ENCODE measurements around the gene GABRA4. TPM values are rescaled to one million over a fixed set of nuclear protein-coding genes. Genes with fewer than 3 reads are reported as not detected.

Gene GABRA4
- total and polyA plus RNA-seq, 2 donors, result 0.23 to 0.71 TPM

GRCh38 chr4:46986922-46987638 is 6.3 kb downstream of the GABRA4 start:
- Histone ChIP-seq H3K27ac (ENCODE audit: low read depth in 1 of 2, low read length in 1 of 2) (no peak overlapping the region), H3K4me3 (ENCODE audit: low read length in 2 of 2) (no peak overlapping the region), H3K4me1 (ENCODE audit: control insufficient read depth in 2 of 2, insufficient read depth in 2 of 2, low read length in 2 of 2) (no peaks in the 10 kb centered on the region), H3K9me3 (ENCODE audit: control insufficient read depth in 2 of 2, insufficient read depth in 1 of 2, low read length in 1 of 2) (no peaks in the 10 kb centered on the region), H3K36me3 (ENCODE audit: control insufficient read depth in 2 of 2, insufficient read depth in 2 of 2, low read length in 1 of 2) (no peaks in the 10 kb centered on the region), H3K27me3 (ENCODE audit: control insufficient read depth in 2 of 2, insufficient read depth in 1 of 2, low read length in 1 of 2) (peaks cover under 1 to 2% of the 10 kb centered on the region in 2 donors)
- DNase-seq (ENCODE audit: low read depth in 6 of 9, low spot score in 9 of 9), result no peak
- 85% methylated on average over 3 of the region's 3 CpGs for WGBS

- Histone ChIP-seq H3K36me3 (ENCODE audit: control insufficient read depth in 2 of 2, insufficient read depth in 2 of 2, low read length in 1 of 2) (no peaks in the 10 kb centered on the region), H3K27ac (ENCODE audit: low read depth in 1 of 2, low read length in 1 of 2) (no peak overlapping the region), H3K27me3 (ENCODE audit: control insufficient read depth in 2 of 2, insufficient read depth in 1 of 2, low read length in 1 of 2) (no peaks in the 10 kb centered on the region), H3K4me3 (ENCODE audit: low read length in 2 of 2) (no peak overlapping the region), H3K9me3 (ENCODE audit: control insufficient read depth in 2 of 2, insufficient read depth in 1 of 2, low read length in 1 of 2) (no peaks in the 10 kb centered on the region), H3K4me1 (ENCODE audit: control insufficient read depth in 2 of 2, insufficient read depth in 2 of 2, low read length in 2 of 2) (no peaks in the 10 kb centered on the region)
- 95% methylated on average over 1 of the region's 1 CpG for WGBS
- DNase-seq (ENCODE audit: low read depth in 6 of 9, low spot score in 9 of 9), result no peak
These were observed 8.6 kb downstream of the GABRA4 start for GRCh38 chr4:46984781-46985180.

- WGBS, result 89% methylated on average over 4 of the region's 4 CpGs
- Histone ChIP-seq H3K4me1 (ENCODE audit: control insufficient read depth in 2 of 2, insufficient read depth in 2 of 2, low read length in 2 of 2) (no peaks in the 10 kb centered on the region), H3K27ac (ENCODE audit: low read depth in 1 of 2, low read length in 1 of 2) (no peak overlapping the region), H3K36me3 (ENCODE audit: control insufficient read depth in 2 of 2, insufficient read depth in 2 of 2, low read length in 1 of 2) (no peaks in the 10 kb centered on the region), H3K9me3 (ENCODE audit: control insufficient read depth in 2 of 2, insufficient read depth in 1 of 2, low read length in 1 of 2) (no peaks in the 10 kb centered on the region), H3K27me3 (ENCODE audit: control insufficient read depth in 2 of 2, insufficient read depth in 1 of 2, low read length in 1 of 2) (no peaks in the 10 kb centered on the region), H3K4me3 (ENCODE audit: low read length in 2 of 2) (no peak overlapping the region)
- no peak for DNase-seq (ENCODE audit: low read depth in 6 of 9, low spot score in 9 of 9)
These were observed 12.5 kb downstream of the GABRA4 start for GRCh38 chr4:46980851-46981250.

- WGBS, result 93% methylated on average over 4 of the region's 4 CpGs
These were observed 13.7 kb downstream of the GABRA4 start for GRCh38 chr4:46979726-46980125.

GRCh38 chr4:46979283-46979682 is 14.1 kb downstream of the GABRA4 start:
- H3K4me1 ChIP-seq (ENCODE audit: control insufficient read depth in 2 of 2, insufficient read depth in 2 of 2, low read length in 2 of 2), result no peaks in the 10 kb centered on the region
- H3K4me3 ChIP-seq (ENCODE audit: low read length in 2 of 2), result no peak overlapping the region
- no peaks in the 10 kb centered on the region for H3K9me3 ChIP-seq (ENCODE audit: control insufficient read depth in 2 of 2, insufficient read depth in 1 of 2, low read length in 1 of 2)
- 89% methylated on average over 2 of the region's 2 CpGs for WGBS
- no peak for DNase-seq (ENCODE audit: low read depth in 6 of 9, low spot score in 9 of 9)
- no peaks in the 10 kb centered on the region for H3K27me3 ChIP-seq (ENCODE audit: control insufficient read depth in 2 of 2, insufficient read depth in 1 of 2, low read length in 1 of 2)
- H3K27ac ChIP-seq (ENCODE audit: low read depth in 1 of 2, low read length in 1 of 2), result no peak overlapping the region
- no peaks in the 10 kb centered on the region for H3K36me3 ChIP-seq (ENCODE audit: control insufficient read depth in 2 of 2, insufficient read depth in 2 of 2, low read length in 1 of 2)

More at GRCh38 chr4:46979726-46980125, 13.7 kb downstream of the GABRA4 start:
- H3K4me1 ChIP-seq (ENCODE audit: control insufficient read depth in 2 of 2, insufficient read depth in 2 of 2, low read length in 2 of 2), result no peaks in the 10 kb centered on the region
- no peak overlapping the region for H3K4me3 ChIP-seq (ENCODE audit: low read length in 2 of 2)
- H3K27me3 ChIP-seq (ENCODE audit: control insufficient read depth in 2 of 2, insufficient read depth in 1 of 2, low read length in 1 of 2), result no peaks in the 10 kb centered on the region
- H3K27ac ChIP-seq (ENCODE audit: low read depth in 1 of 2, low read length in 1 of 2), result no peak overlapping the region
- no peak for DNase-seq (ENCODE audit: low read depth in 6 of 9, low spot score in 9 of 9)
- no peaks in the 10 kb centered on the region for H3K9me3 ChIP-seq (ENCODE audit: control insufficient read depth in 2 of 2, insufficient read depth in 1 of 2, low read length in 1 of 2)
- no peaks in the 10 kb centered on the region for H3K36me3 ChIP-seq (ENCODE audit: control insufficient read depth in 2 of 2, insufficient read depth in 2 of 2, low read length in 1 of 2)

- WGBS, result 96% methylated on average over 2 of the region's 2 CpGs
- H3K36me3 ChIP-seq (ENCODE audit: control insufficient read depth in 2 of 2, insufficient read depth in 2 of 2, low read length in 1 of 2), result no peaks in the 10 kb centered on the region
- H3K4me1 ChIP-seq (ENCODE audit: control insufficient read depth in 2 of 2, insufficient read depth in 2 of 2, low read length in 2 of 2), result no peaks in the 10 kb centered on the region
- no peaks in the 10 kb centered on the region for H3K9me3 ChIP-seq (ENCODE audit: control insufficient read depth in 2 of 2, insufficient read depth in 1 of 2, low read length in 1 of 2)
- no peak overlapping the region for H3K4me3 ChIP-seq (ENCODE audit: low read length in 2 of 2)
- no peak for DNase-seq (ENCODE audit: low read depth in 6 of 9, low spot score in 9 of 9)
- no peak overlapping the region for H3K27ac ChIP-seq (ENCODE audit: low read depth in 1 of 2, low read length in 1 of 2)
- H3K27me3 ChIP-seq (ENCODE audit: control insufficient read depth in 2 of 2, insufficient read depth in 1 of 2, low read length in 1 of 2), result no peaks in the 10 kb centered on the region
These were observed 16.1 kb downstream of the GABRA4 start for GRCh38 chr4:46977245-46977644.

GRCh38 chr4:46975812-46976553 is 17.4 kb downstream of the GABRA4 start:
- 83% methylated on average over 4 of the region's 4 CpGs for WGBS
- Histone ChIP-seq H3K27ac (ENCODE audit: low read depth in 1 of 2, low read length in 1 of 2) (no peak overlapping the region), H3K27me3 (ENCODE audit: control insufficient read depth in 2 of 2, insufficient read depth in 1 of 2, low read length in 1 of 2) (no peaks in the 10 kb centered on the region)

GRCh38 chr4:46974891-46975543 is 18.4 kb downstream of the GABRA4 start:
- WGBS, result 90% methylated on average over 1 of the region's 1 CpG
- Histone ChIP-seq H3K36me3 (ENCODE audit: control insufficient read depth in 2 of 2, insufficient read depth in 2 of 2, low read length in 1 of 2) (no peaks in the 10 kb centered on the region), H3K27me3 (ENCODE audit: control insufficient read depth in 2 of 2, insufficient read depth in 1 of 2, low read length in 1 of 2) (no peaks in the 10 kb centered on the region), H3K27ac (ENCODE audit: low read depth in 1 of 2, low read length in 1 of 2) (no peak overlapping the region), H3K4me1 (ENCODE audit: control insufficient read depth in 2 of 2, insufficient read depth in 2 of 2, low read length in 2 of 2) (no peaks in the 10 kb centered on the region), H3K9me3 (ENCODE audit: control insufficient read depth in 2 of 2, insufficient read depth in 1 of 2, low read length in 1 of 2) (no peaks in the 10 kb centered on the region), H3K4me3 (ENCODE audit: low read length in 2 of 2) (no peak overlapping the region)
- no peak for DNase-seq (ENCODE audit: low read depth in 6 of 9, low spot score in 9 of 9)

More at GRCh38 chr4:46975812-46976553, 17.4 kb downstream of the GABRA4 start:
- no peaks in the 10 kb centered on the region for H3K4me1 ChIP-seq (ENCODE audit: control insufficient read depth in 2 of 2, insufficient read depth in 2 of 2, low read length in 2 of 2)
- no peak for DNase-seq (ENCODE audit: low read depth in 6 of 9, low spot score in 9 of 9)
- H3K36me3 ChIP-seq (ENCODE audit: control insufficient read depth in 2 of 2, insufficient read depth in 2 of 2, low read length in 1 of 2), result no peaks in the 10 kb centered on the region
- no peak overlapping the region for H3K4me3 ChIP-seq (ENCODE audit: low read length in 2 of 2)
- no peaks in the 10 kb centered on the region for H3K9me3 ChIP-seq (ENCODE audit: control insufficient read depth in 2 of 2, insufficient read depth in 1 of 2, low read length in 1 of 2)

- H3K4me3 ChIP-seq (ENCODE audit: low read length in 2 of 2), result no peak overlapping the region
- no peak for DNase-seq (ENCODE audit: low read depth in 6 of 9, low spot score in 9 of 9)
These were observed 24.5 kb downstream of the GABRA4 start for GRCh38 chr4:46968847-46969246.

More at GRCh38 chr4:46968847-46969246, 24.5 kb downstream of the GABRA4 start:
- 95% methylated on average over 1 of the region's 1 CpG for WGBS
- Histone ChIP-seq H3K27me3 (ENCODE audit: control insufficient read depth in 2 of 2, insufficient read depth in 1 of 2, low read length in 1 of 2) (no peaks in the 10 kb centered on the region), H3K4me1 (ENCODE audit: control insufficient read depth in 2 of 2, insufficient read depth in 2 of 2, low read length in 2 of 2) (no peaks in the 10 kb centered on the region), H3K9me3 (ENCODE audit: control insufficient read depth in 2 of 2, insufficient read depth in 1 of 2, low read length in 1 of 2) (no peaks in the 10 kb centered on the region), H3K36me3 (ENCODE audit: control insufficient read depth in 2 of 2, insufficient read depth in 2 of 2, low read length in 1 of 2) (no peaks in the 10 kb centered on the region), H3K27ac (ENCODE audit: low read depth in 1 of 2, low read length in 1 of 2) (no peak overlapping the region)
